Measurements from ENCODE around the gene SLC37A1. TPM values are rescaled to one million over a fixed set of nuclear protein-coding genes. Genes with fewer than 3 reads are reported as not detected.

SLC37A1 gene
- total RNA-seq, 1 experiment from 2014 or later: 37.7 TPM

DNA sequence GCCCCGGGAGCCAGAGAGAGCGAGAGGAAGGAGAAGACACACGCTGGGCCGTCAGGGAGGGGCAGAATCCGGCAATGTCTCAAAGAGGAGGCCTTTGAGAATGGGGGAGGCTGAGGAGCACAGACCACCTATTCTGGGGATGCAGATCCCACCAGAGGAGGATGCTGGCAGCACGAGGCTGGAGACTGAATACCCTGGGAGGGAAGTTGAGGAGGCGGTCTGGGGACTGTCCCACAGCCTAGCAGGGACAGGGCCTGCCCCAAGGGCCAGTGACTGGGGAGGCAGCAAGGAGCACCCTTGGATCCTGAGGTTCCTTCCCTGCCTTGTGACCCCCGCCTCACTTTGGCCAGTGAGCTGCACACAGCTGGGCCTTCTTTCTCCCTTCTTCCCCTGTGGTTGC, 49.2 kb downstream of the SLC37A1 start:
- no peak overlapping the region for H4K8ac ChIP-seq (replicated peaks; ENCODE audit: insufficient read length, low read depth, low read length)
- Mint-ChIP-seq H3K27ac (no peak overlapping the region; a peak in 1 of 7 replicates), H3K4me1 (peaks cover 0 to 5% of the 10 kb centered on the region in 2 experiments; a peak in 2 of 4 replicates), H3K4me3 (no peak overlapping the region), H3K9me3 (no peaks in the 10 kb centered on the region), H3K27me3 (ENCODE audit: low read depth) (no peaks in the 10 kb centered on the region), H3K36me3 (ENCODE audit: insufficient read depth in 1 of 3, low read depth in 3 of 3) (peaks cover 0 to 78% (median 47%) of the 10 kb centered on the region in 3 experiments; a peak in 5 of 7 replicates)
- H2BK120ac ChIP-seq (ENCODE audit: low read depth, low read length, poor library complexity, severe bottlenecking): no peak overlapping the region
- H3T11ph ChIP-seq (ENCODE audit: low read length): no peak overlapping the region
- TF ChIP-seq, protein P1, sequence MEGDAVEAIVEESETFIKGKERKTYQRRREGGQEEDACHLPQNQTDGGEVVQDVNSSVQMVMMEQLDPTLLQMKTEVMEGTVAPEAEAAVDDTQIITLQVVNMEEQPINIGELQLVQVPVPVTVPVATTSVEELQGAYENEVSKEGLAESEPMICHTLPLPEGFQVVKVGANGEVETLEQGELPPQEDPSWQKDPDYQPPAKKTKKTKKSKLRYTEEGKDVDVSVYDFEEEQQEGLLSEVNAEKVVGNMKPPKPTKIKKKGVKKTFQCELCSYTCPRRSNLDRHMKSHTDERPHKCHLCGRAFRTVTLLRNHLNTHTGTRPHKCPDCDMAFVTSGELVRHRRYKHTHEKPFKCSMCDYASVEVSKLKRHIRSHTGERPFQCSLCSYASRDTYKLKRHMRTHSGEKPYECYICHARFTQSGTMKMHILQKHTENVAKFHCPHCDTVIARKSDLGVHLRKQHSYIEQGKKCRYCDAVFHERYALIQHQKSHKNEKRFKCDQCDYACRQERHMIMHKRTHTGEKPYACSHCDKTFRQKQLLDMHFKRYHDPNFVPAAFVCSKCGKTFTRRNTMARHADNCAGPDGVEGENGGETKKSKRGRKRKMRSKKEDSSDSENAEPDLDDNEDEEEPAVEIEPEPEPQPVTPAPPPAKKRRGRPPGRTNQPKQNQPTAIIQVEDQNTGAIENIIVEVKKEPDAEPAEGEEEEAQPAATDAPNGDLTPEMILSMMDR (conservative IDR thresholded peaks at IDR 0.05): no peak
- no peak overlapping the region for H3K18ac ChIP-seq (ENCODE audit: insufficient read length, low read depth, low read length)
- DNase-seq: no peak
- no peaks in the 10 kb centered on the region for H3K4me1 ChIP-seq (ENCODE audit: insufficient read depth, low read length)
- H3K9me3 ChIP-seq (ENCODE audit: control insufficient read depth, low read depth, low read length): no peaks in the 10 kb centered on the region
- H3K9ac ChIP-seq (ENCODE audit: extremely low read depth, insufficient read length, low read length): no peak overlapping the region
- H3K79me1 ChIP-seq (ENCODE audit: insufficient read depth, low read depth, low read length, poor library complexity, severe bottlenecking): no peaks in the 10 kb centered on the region
- H3K56ac ChIP-seq (ENCODE audit: insufficient read length, low read depth, low read length): no peak overlapping the region
- H4K5ac ChIP-seq (ENCODE audit: insufficient read length, low read depth, low read length): no peak overlapping the region
- H2AFZ ChIP-seq (ENCODE audit: low read length): no peak overlapping the region
- no peak overlapping the region for H3K27ac ChIP-seq (ENCODE audit: insufficient read length, low read depth, low read length)
- no CpG with 5 or more reads among the region's 8 CpGs for WGBS (ENCODE audit: extremely low coverage, insufficient read length, low lambda C conversion rate)
- H3K4ac ChIP-seq (ENCODE audit: low read depth, low read length): no peak overlapping the region
- H4K91ac ChIP-seq (ENCODE audit: insufficient read length, low read depth, low read length): no peak overlapping the region
- H4K20me1 ChIP-seq (ENCODE audit: control insufficient read depth, insufficient read depth, insufficient read length): no peaks in the 10 kb centered on the region
- no peaks in the 10 kb centered on the region for H3K23me2 ChIP-seq (ENCODE audit: insufficient read length, low read depth, low read length, poor library complexity, severe bottlenecking)
- H2BK5ac ChIP-seq (ENCODE audit: insufficient read length, low read length): no peak overlapping the region
- H3K23ac ChIP-seq (ENCODE audit: insufficient read length, low read depth, low read length): no peak overlapping the region
- no peaks in the 10 kb centered on the region for H3K27me3 ChIP-seq (ENCODE audit: insufficient read depth, low read length)
- no peak overlapping the region for H3K14ac ChIP-seq (ENCODE audit: insufficient read depth, low read length)
- H2AK5ac ChIP-seq (ENCODE audit: insufficient read length, low read length): no peak overlapping the region
- H2BK12ac ChIP-seq (ENCODE audit: insufficient read length, low read depth, low read length): no peak overlapping the region
- no peaks in the 10 kb centered on the region for H3K79me2 ChIP-seq (ENCODE audit: insufficient read depth, low read length)
- H3K4me2 ChIP-seq (ENCODE audit: insufficient read depth, insufficient read length, low read length): no peak overlapping the region
- H2BK20ac ChIP-seq (ENCODE audit: low read depth, low read length, poor library complexity, severe bottlenecking): no peak overlapping the region
- no peak overlapping the region for H2BK15ac ChIP-seq (ENCODE audit: low read depth, low read length)
